GM19099 (cell line): ENCODE measurements around the gene ADAMTS12.

ENCODE experiments used
- POLR2A ChIP-seq: IDR thresholded peaks from 3 replicates; pipeline ENCODE4 v1.6.1; 2011; ENCODE audit warnings: low read depth; ENCODE audit not compliant: insufficient read length; ENCODE audit errors: extremely low read depth

The ADAMTS12 gene

GRCh38 chr5:33565324-33565723 is 326.5 kb downstream of the ADAMTS12 start:
- TF ChIP-seq POLR2A = no peak

DNA sequence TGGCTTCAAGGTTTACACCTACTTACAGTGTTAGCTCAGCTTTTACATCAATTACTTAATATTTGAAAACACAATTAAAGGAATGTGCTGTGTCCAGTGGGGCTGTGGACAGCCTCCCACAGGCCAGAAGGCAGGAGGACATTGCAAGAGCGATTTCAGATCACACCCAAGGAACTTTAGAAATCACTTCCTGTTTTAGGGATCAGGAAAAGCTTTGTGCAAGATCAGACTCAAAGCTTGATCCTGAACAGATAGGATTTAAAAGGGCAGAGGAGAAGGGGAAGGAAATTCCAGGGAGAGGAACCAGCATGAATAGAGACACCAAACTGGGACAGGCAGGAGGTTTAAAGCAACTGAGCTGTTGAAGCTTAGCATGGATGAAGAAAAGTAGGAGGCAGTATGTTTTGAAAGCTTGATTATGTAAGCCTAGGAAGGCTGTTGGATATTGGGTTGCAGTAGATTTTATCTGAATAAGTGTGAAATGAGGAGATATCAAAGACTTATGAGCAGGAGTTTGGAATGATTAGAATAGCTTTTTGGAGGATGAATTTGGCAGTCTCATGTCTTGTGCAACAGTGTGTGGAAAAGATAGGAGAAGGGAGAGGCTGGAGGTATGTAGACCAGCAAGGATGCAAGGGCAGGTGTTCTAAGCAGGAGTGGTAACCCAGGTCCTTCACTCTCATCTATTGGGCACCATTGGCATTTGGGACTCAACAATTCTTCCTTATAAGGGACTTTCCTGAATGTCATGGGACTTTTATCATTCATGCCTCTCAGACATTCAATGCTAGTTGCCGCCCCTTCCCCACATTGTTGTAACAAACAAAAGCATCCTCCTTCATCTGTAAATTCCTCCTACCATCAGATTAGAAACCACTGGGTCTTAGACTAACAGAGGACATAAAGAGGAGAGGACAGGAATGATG is 327.5 kb downstream of the ADAMTS12 start:
- no peak for TF ChIP-seq POLR2A

DNA sequence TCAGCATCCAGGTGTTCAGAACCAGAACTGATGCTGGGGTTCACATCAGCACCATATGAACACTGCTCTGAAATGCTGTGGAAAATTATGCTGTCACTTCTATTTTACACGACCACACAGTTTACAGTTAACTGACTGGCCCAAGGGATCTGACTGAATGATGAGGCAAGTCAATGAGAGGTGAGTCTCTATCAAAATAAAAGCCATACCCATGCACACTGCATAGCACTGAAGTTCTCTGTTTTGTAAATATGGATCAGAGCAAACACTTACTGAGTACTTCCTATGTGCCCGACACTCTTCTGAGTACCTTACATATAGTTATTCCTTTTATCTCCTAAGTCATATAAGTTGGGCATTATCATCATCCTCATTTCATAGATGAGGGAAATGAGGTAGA is 328.3 kb downstream of the ADAMTS12 start:
- TF ChIP-seq POLR2A = no peak

DNA sequence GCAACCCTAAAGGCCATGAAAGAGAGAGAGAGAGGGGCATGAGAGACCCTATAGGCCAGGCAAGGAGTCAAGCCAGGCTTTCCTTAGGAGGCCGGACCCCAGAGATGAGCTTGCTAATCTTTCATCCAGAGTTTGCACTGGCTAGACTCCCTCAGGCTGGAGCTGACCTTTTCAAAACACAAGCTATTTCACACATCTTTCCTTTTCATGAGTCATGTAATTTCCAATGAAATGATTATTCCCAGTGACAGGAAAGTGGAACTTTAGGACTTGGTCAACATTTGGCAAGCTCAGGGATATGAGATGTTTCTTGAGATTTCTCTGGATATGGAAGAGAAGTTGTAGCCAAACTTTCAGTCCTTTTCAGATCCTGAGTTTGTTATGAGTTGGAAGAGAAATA is 333.3 kb downstream of the ADAMTS12 start:
- TF ChIP-seq POLR2A = no peak

- TF ChIP-seq POLR2A = no peak
These were observed 334.2 kb downstream of the ADAMTS12 start for GRCh38 chr5:33557605-33558004.

GRCh38 chr5:33556330-33557328 is 335.2 kb downstream of the ADAMTS12 start:
- no peak for TF ChIP-seq POLR2A

- no peak for TF ChIP-seq POLR2A
These were observed 341.7 kb downstream of the ADAMTS12 start for GRCh38 chr5:33549982-33550567.

DNA sequence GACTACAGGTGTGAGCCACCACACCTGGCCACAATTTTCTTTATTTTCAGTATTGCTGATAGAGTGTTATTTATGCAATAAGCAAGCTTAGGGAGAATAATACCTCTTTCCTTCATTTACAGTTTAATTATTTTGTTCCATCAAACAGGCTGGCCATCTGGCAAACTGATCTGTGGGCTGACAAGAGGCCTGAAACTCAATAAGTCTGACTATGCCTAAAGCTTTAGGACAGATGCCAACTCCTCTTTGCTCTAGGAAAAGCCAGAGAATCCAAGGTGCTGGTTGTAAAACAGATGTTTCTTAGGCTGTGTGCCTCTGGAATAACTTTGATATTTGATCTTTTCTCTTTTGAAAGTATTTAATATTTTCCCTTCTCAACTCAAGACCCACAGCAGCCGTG is 352.6 kb downstream of the ADAMTS12 start:
- TF ChIP-seq POLR2A = no peak

- TF ChIP-seq POLR2A = no peak
These were observed 353.6 kb downstream of the ADAMTS12 start for GRCh38 chr5:33538201-33538600.

- no peak for TF ChIP-seq POLR2A
These were observed 354.6 kb downstream of the ADAMTS12 start for GRCh38 chr5:33537240-33537639.

GRCh38 chr5:33536802-33537201 is 355.0 kb downstream of the ADAMTS12 start:
- TF ChIP-seq POLR2A = no peak

GRCh38 chr5:33531824-33532223 is 360.0 kb downstream of the ADAMTS12 start:
- TF ChIP-seq POLR2A = no peak

GRCh38 chr5:33531037-33531298 is 360.8 kb downstream of the ADAMTS12 start:
- no peak for TF ChIP-seq POLR2A

DNA sequence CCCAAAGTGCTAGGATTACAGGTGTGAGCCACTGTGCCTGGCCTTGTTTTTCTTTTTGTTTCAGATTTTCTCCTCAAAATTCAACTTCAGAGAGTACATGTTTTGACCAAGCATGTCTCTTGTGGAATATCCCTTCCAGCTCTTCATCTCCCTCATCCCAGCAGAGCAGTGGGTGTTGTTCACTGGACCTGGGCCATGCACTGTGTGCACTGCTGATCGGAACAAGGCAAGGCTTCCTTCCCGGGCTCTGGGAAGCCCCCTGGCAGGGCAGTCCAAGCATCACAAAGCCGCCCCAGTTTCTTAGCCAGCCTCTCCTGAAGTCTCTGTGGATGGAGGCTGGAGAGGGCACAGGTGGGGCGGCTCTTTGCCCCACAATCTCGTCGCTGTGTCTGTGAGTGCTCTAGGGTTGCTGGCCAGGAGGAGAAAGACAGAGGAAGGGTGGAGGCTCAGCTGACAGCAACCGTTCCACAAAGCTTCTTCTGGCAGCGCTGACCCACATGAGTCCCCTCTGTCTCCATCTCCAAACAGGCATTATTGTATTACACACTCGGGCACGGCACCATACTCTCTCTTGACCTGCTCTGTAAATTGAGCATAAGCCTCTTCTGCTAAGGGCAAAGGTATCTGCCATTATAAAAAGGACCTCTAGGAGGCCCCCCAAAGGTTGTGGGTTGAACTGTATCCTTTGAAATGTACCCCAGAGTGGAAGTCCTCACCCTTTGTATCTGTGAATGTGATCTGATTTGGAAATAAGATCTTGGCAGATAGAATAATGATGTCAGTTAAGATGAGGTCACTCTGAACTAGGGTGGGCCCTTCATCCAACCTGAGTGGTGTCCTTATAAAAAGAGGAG is 361.4 kb downstream of the ADAMTS12 start:
- TF ChIP-seq POLR2A = no peak

- no peak for TF ChIP-seq POLR2A
These were observed 364.1 kb downstream of the ADAMTS12 start for GRCh38 chr5:33527696-33528095.

DNA sequence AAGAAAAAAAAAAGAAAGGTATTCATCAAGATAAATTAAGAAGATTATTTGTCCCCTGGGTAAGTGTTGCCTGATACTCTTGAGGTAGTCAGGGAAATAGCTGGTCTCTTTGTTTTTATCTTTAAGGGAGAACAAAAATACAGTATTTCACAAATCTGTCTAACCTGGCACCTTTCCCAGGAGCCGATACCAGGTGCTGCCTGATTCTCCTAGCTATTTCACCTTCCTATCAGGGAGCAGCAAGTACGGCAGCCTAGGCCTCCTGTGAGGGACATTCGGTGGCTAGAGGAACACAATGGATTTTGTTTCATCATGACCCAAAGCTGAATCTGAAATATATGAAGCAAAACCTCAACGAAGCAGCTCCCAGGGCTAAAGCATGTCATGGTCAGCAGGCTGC is 365.0 kb downstream of the ADAMTS12 start:
- no peak for TF ChIP-seq POLR2A
